Mesothelial cell of epicardium (in vitro differentiated cells): ENCODE data around the gene DMD. TPM values are rescaled to one million over a fixed set of nuclear protein-coding genes. Genes with fewer than 3 reads are reported as not detected.

Source experiments
- DNase-seq, 2 experiments: peaks; one replicate each; pipeline ENCODE4 v3.0.0; 2021; ENCODE audit warnings: low spot score in 2 of 2; ENCODE audit not compliant: unreplicated experiment in 2 of 2
- H3K27ac Mint-ChIP-seq: 2 replicates; pipeline ENCODE4 v1.8.0; 2021; ENCODE audit warnings: mixed read lengths
- H3K27me3 Mint-ChIP-seq: 2 replicates; pipeline ENCODE4 v1.8.0; 2021; ENCODE audit warnings: low read depth, mixed read lengths
- H3K36me3 Mint-ChIP-seq: 2 replicates; pipeline ENCODE4 v1.8.0; 2021; ENCODE audit warnings: mixed read lengths
- H3K4me1 Mint-ChIP-seq: 2 replicates; pipeline ENCODE4 v1.8.0; 2021; ENCODE audit warnings: mixed read lengths
- H3K4me3 Mint-ChIP-seq: 2 replicates; pipeline ENCODE4 v1.8.0; 2021; ENCODE audit warnings: mild to moderate bottlenecking, moderate library complexity, mixed read lengths
- H3K9me3 Mint-ChIP-seq: 2 replicates; pipeline ENCODE4 v1.8.0; 2021; ENCODE audit warnings: mixed read lengths
- CTCF ChIP-seq: fragments of 200-600 bp; sonication (generic); IDR thresholded peaks from one replicate; pipeline ENCODE4 v1.5.0; 2021; ENCODE audit warnings: antibody characterized with exemption; ENCODE audit not compliant: unreplicated experiment
- total RNA-seq: library from RNA; stranded (reverse); gene quantifications from 3 replicates; pipeline ENCODE4 v1.2.1, GENCODE V29; 2021

DMD gene
- total RNA-seq, 1 donor from 2014 or later: 79.4 TPM

- Mint-ChIP-seq H3K4me1 (no peaks in the 10 kb centered on the region), H3K9me3 (peaks cover 22% of the 10 kb centered on the region), H3K36me3 (no peaks in the 10 kb centered on the region), H3K27ac (no peak overlapping the region), H3K27me3 (no peaks in the 10 kb centered on the region), H3K4me3 (no peak overlapping the region)
- no peak for DNase-seq
- TF ChIP-seq CTCF: no peak
These were observed 1084.4 kb downstream of the DMD start for GRCh38 chrX:32126997-32127396.

GRCh38 chrX:32118832-32119231 lies 1092.5 kb downstream of the DMD start:
- no peaks in the 10 kb centered on the region for H3K36me3 Mint-ChIP-seq

GRCh38 chrX:32116047-32116446 lies 1095.3 kb downstream of the DMD start:
- no peaks in the 10 kb centered on the region for H3K27me3 Mint-ChIP-seq
- peaks cover 53% of the 10 kb centered on the region for H3K9me3 Mint-ChIP-seq
- H3K4me1 Mint-ChIP-seq: no peaks in the 10 kb centered on the region
- H3K27ac Mint-ChIP-seq: no peak overlapping the region
- TF ChIP-seq CTCF: no peak
- H3K36me3 Mint-ChIP-seq: no peaks in the 10 kb centered on the region
- H3K4me3 Mint-ChIP-seq: no peak overlapping the region
- DNase-seq: no peak

More at GRCh38 chrX:32118832-32119231, 1092.5 kb downstream of the DMD start:
- no peak for TF ChIP-seq CTCF
- Mint-ChIP-seq H3K4me1 (no peaks in the 10 kb centered on the region), H3K4me3 (no peak overlapping the region), H3K27ac (no peak overlapping the region), H3K27me3 (no peaks in the 10 kb centered on the region), H3K9me3 (peaks cover 50% of the 10 kb centered on the region)
- DNase-seq: no peak

GRCh38 chrX:32087663-32088062 lies 1123.7 kb downstream of the DMD start:
- DNase-seq: no peak
- Mint-ChIP-seq H3K27ac (no peak overlapping the region), H3K36me3 (no peaks in the 10 kb centered on the region), H3K4me3 (no peak overlapping the region), H3K9me3 (peaks cover 39% of the 10 kb centered on the region), H3K4me1 (no peaks in the 10 kb centered on the region), H3K27me3 (no peaks in the 10 kb centered on the region)
- no peak for TF ChIP-seq CTCF

- Mint-ChIP-seq H3K9me3 (peaks cover 42% of the 10 kb centered on the region), H3K27ac (no peak overlapping the region), H3K36me3 (no peaks in the 10 kb centered on the region), H3K27me3 (no peaks in the 10 kb centered on the region), H3K4me3 (no peak overlapping the region), H3K4me1 (no peaks in the 10 kb centered on the region)
- no peak for TF ChIP-seq CTCF
- DNase-seq: no peak
These were observed 1126.6 kb downstream of the DMD start for GRCh38 chrX:32084757-32085156.

- Mint-ChIP-seq H3K4me1 (no peaks in the 10 kb centered on the region), H3K36me3 (peaks cover 3% of the 10 kb centered on the region), H3K27me3 (no peaks in the 10 kb centered on the region), H3K9me3 (peaks cover 40% of the 10 kb centered on the region), H3K4me3 (no peak overlapping the region), H3K27ac (no peak overlapping the region)
- no peak for TF ChIP-seq CTCF
- DNase-seq: no peak
These were observed 1163.1 kb downstream of the DMD start for GRCh38 chrX:32048285-32048684.
